ENCODE measurements around the gene PIP5K1B. TPM values are rescaled to one million over a fixed set of nuclear protein-coding genes. Genes with fewer than 3 reads are reported as not detected.
A peak's percentile ranks its signal among the peaks of the same experiment; 100 is the strongest.

PIP5K1B gene
- total and polyA plus RNA-seq, 12 donors, result 2.1 to 24.0 (median 9.7) TPM

- Histone ChIP-seq H3K27ac (no peak overlapping the region), H3K27me3 (no peaks in the 10 kb centered on the region), H3K36me3 (replicated peaks in 1 of 2) (no peaks in the 10 kb centered on the region), H3K4me3 (no peak overlapping the region), H3K9me3 (replicated peaks in 1 of 3) (no peaks in the 10 kb centered on the region), H3K4me1 (replicated peaks in 1 of 2) (no peaks in the 10 kb centered on the region)
- no peak for DNase-seq
- TF ChIP-seq POLR2A (IDR thresholded peaks at IDR 0.05) (no peak), CTCF (IDR thresholded peaks at IDR 0.05) (no peak)
- intact Hi-C loops (cut with DNase I), result no loop called here
- WGBS, 4 donors, result 81 to 93% (median 88%) methylated on average over 3 of the region's 3 CpGs
These were observed 237.8 kb downstream of the PIP5K1B start for GRCh38 chr9:68942790-68943189.

GRCh38 chr9:68947015-68947414 lies 242.0 kb downstream of the PIP5K1B start:
- Histone ChIP-seq H3K4me1 (replicated peaks in 1 of 2) (no peaks in the 10 kb centered on the region), H3K4me3 (no peak overlapping the region), H3K9me3 (replicated peaks in 1 of 3) (no peaks in the 10 kb centered on the region), H3K27me3 (no peaks in the 10 kb centered on the region), H3K27ac (no peak overlapping the region), H3K36me3 (replicated peaks in 1 of 2) (no peaks in the 10 kb centered on the region)
- intact Hi-C loops (cut with DNase I), result no loop called here
- WGBS, 4 donors, result 88 to 95% (median 93%) methylated on average over 4 of the region's 4 CpGs
- no peak for DNase-seq
- no peak for TF ChIP-seq CTCF (IDR thresholded peaks at IDR 0.05)
- no peak for TF ChIP-seq POLR2A (IDR thresholded peaks at IDR 0.05)

- no peak for DNase-seq
- no peaks in the 10 kb centered on the region for H3K36me3 ChIP-seq (replicated peaks in 1 of 2)
- TF ChIP-seq CTCF (IDR thresholded peaks at IDR 0.05) (no peak), POLR2A (IDR thresholded peaks at IDR 0.05) (no peak)
- no peaks in the 10 kb centered on the region for H3K27me3 ChIP-seq
- H3K27ac ChIP-seq, result no peak overlapping the region
- intact Hi-C loops (cut with DNase I), result no loop called here
- H3K9me3 ChIP-seq (replicated peaks in 1 of 3), result no peaks in the 10 kb centered on the region
- H3K4me1 ChIP-seq (replicated peaks in 1 of 2), result no peaks in the 10 kb centered on the region
- H3K4me3 ChIP-seq, result no peak overlapping the region
- WGBS, 4 donors, result 93 to 100% (median 95%) methylated on average over 3 of the region's 3 CpGs
These were observed 243.0 kb downstream of the PIP5K1B start for GRCh38 chr9:68947842-68948569.

GRCh38 chr9:68949271-68950000 lies 244.4 kb downstream of the PIP5K1B start:
- no peaks in the 10 kb centered on the region for H3K4me1 ChIP-seq (replicated peaks in 1 of 2)
- no peak overlapping the region for H3K4me3 ChIP-seq
- WGBS, 4 donors, result 61 to 81% (median 69%) methylated on average over 13 of the region's 13 CpGs
- intact Hi-C loops (cut with DNase I), result no loop called here
- H3K27me3 ChIP-seq, result no peaks in the 10 kb centered on the region
- no peaks in the 10 kb centered on the region for H3K36me3 ChIP-seq (replicated peaks in 1 of 2)
- H3K27ac ChIP-seq, result no peak overlapping the region
- TF ChIP-seq CTCF (IDR thresholded peaks at IDR 0.05), result peak in 5 of 6 experiments; percentile 20 to 48 (median 32)
- TF ChIP-seq POLR2A (IDR thresholded peaks at IDR 0.05), result no peak
- peak; percentile 33 to 56 (median 42) for DNase-seq
- H3K9me3 ChIP-seq (replicated peaks in 1 of 3), result no peaks in the 10 kb centered on the region
